Activated CD4-positive, alpha-beta T cell treated with anti-CD3 and anti-CD28 coated beads, Interleukin-10, Interleukin-2, amounts not matched to agents 100 ng/mL and 50 ng/mL, durations not matched to agents 16 hours and 8 hours (primary cell): Measurements from ENCODE around the gene FOXL2.
"Not testable (repeated sequence)": the region's sequence is repeated elsewhere in the genome, so short reads cannot be mapped to it uniquely, and the experiment has no call there.

Experiments used
- DNase-seq: peaks from one replicate; pipeline ENCODE4 v3.0.0-alpha.2; 2020

FOXL2 gene

GRCh38 chr3:138923531-138923994, 23.4 kb downstream of the FOXL2 start:
- DNase-seq: peak; percentile 87

DNA sequence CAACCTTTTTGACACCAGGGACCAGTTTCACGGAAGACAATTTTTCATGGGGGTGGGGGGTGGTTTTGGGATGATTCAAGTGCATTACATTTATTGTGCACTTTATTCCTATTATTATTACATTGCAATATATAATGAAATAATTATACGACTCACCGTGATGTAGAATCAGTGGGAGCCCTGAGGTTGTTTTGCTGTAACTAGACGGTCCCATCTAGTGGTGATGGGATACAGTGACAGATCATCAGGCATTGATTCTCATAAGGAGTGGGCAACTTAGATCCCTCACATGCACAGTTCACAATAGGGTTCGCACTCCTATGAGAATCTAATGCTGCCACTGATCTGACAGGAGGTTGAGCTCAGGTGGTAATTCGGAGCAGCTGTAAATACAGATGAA, 24.5 kb downstream of the FOXL2 start:
- DNase-seq: not testable (repeated sequence)

DNA sequence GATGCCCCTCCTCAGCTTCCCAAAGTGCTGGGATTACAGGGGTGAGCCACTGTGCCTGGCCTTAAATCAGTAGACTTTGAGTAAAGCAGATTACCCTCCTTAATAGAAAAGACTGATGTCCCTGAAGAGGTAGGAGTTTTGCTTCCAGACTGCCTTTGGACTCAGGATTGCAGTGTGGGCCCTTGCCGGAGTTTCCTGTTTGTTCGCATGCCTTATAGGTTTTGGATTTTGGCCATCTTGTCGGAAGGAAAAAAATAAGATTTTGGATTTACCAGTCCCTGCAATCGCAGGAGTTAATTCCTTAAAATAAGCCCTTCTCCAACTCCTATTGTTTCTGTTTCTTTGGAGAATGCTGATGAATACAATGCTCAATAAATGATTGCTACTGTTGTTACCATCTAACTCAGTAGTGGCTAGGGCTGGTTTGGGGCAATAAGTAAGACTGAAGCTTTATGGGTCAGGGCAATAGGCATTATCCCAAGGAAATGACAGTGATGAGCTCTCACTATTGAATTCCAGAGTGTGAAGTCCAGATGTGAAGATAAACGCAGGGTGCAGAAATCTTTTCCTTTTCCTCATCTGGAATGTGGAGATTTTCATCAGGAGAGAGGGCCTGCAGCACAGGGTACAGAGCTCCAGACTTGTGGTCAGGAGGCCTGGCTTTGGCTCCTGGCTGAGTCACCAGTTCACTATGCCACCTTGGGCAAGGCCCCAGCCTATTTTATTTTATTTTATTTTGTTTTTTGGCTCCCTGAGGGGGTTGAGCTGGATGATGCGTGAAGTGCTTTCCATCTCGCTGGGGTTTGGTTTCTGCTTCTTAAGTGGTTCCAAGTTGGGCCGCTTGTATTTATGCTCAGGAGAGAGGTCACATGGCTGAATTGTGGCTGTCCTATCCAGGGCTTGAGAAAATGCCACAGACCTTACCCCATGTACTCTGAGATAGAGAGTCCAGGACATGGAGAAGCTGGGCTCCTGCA, 25.3 kb downstream of the FOXL2 start:
- no peak for DNase-seq

GRCh38 chr3:138919325-138919724, 27.6 kb downstream of the FOXL2 start:
- no peak for DNase-seq

- no peak for DNase-seq
Measured at GRCh38 chr3:138916824-138917223, 30.1 kb downstream of the FOXL2 start.

GRCh38 chr3:138915503-138916498, 31.1 kb downstream of the FOXL2 start:
- peak; percentile 87 for DNase-seq

DNA sequence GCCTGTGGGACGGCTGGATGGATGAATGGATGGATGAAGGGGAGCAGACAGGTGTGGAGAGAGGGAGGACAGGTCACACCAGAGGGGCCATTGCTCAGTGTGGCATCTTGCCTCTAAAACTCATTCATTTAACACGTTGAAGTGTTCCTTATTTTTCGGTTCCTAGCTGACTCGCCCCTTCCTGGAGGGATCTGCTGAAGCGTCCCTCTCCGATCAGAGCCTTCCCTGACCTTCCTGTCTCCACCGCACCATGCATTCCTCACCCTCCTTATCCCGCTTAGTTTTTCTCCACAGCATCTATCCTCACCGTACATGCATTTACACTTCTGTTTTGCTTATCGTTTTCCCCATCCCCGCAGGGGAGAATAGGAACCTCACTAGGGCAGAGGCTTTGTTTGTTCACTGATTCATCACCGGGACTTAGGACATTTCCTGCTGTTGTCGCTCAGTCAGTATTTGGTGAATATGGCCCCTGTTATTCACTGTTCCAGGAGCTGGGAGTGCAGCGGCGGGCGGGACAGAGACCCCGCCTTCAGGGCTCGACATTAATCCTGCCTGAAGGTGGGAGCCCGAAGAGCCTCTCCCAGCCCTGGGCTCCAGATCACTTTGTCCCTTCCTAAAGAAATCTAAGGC, 32.0 kb downstream of the FOXL2 start:
- DNase-seq: no peak

GRCh38 chr3:138913766-138914165, 33.2 kb downstream of the FOXL2 start:
- DNase-seq: no peak

DNA sequence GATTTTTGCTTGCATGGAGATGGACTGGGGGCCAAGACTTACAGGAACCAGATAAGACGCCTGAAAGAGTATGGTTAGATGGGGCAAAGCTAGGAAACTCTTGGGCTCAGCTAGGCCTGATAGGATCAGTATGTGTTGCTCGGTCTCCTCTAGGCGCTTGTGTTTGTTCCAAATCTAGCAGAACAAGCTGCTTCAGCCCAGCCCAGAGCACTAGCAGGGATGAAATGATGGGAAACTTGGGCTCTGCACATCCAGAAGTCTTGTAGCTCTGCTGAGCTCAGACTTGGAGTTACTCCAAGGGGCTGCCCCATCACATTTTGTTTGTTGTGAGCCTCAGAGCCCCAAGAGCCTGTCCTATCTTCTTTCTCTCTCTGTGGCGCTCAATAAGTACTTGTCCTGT, 34.7 kb downstream of the FOXL2 start:
- no peak for DNase-seq

DNA sequence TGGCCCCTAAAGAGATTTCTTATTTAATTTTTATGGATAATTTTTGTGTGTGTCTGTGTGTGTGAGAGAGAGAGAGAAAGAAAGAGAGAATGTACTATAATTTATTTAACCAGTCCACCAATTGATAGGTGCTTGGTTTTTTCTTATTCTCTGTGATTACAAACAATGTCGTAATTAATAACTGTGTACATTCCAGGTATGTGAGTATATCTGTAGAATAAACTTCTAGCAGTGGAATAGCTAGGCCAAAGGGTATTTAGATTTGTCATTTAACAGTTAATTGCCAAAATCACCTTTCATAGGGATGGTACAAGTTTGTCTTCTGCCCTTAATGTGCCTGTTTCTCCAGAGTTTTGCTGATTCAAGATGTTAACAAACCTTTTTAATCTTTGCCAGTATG, 35.3 kb downstream of the FOXL2 start:
- no peak for DNase-seq

DNA sequence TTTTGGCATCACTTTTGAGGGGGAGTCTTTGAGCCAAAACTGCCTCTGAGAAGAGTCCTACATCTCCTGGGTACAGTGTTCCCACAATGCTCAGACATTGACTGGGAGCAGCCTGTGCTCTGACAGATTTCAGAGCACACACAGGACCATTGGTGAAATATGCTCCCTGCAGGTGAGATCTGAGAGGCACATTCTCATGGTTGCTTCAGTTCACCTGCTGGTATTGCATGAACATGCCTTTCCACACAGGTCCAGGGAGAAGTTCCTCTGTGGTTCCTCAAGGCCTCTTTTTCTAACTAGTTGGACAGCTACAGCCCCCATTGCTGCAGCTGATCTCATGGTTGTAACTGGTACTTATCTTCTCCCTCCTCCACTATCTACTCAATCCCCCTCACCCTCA, 37.0 kb downstream of the FOXL2 start:
- DNase-seq: no peak

DNA sequence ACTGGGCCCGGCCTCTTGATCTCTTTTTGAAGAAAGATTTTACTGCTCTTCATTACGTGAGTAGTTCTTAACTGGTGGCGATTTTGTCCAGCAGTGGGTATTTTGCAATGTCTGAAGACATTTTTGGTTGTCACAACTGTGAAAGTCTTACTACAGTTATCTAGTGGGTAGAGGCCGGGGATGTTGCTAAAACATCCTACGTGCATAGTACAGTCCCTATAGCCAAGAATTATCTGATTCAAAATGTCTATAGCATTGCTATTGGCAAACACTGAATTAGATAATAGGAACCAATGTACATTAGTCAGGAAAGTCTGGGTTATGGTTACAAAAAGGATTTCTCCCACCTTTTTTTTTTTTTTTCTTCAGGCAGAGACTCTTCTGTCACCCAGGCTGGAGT, 38.1 kb downstream of the FOXL2 start:
- no peak for DNase-seq

GRCh38 chr3:138907539-138907938, 39.4 kb downstream of the FOXL2 start:
- no peak for DNase-seq

DNA sequence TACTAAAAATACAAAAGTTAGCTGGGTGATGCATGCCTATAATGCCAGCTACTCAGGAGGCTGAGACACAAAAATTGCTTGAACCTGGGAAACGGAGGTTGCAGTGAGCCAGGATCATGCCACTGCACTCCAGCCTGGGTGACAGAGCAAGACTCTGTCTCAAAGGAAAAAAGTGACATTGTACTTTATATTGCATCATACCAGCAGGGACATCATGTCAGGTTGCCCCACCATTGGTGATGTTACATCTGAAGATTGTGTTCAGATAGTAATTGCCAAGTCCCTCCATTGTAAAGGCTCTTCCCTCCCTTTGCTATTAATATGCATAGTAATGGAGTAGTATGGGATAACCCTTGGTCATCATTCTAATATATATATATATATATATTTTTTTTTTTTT, 44.8 kb downstream of the FOXL2 start:
- no peak for DNase-seq

- no peak for DNase-seq
Measured at GRCh38 chr3:138901567-138901966, 45.4 kb downstream of the FOXL2 start.

DNA sequence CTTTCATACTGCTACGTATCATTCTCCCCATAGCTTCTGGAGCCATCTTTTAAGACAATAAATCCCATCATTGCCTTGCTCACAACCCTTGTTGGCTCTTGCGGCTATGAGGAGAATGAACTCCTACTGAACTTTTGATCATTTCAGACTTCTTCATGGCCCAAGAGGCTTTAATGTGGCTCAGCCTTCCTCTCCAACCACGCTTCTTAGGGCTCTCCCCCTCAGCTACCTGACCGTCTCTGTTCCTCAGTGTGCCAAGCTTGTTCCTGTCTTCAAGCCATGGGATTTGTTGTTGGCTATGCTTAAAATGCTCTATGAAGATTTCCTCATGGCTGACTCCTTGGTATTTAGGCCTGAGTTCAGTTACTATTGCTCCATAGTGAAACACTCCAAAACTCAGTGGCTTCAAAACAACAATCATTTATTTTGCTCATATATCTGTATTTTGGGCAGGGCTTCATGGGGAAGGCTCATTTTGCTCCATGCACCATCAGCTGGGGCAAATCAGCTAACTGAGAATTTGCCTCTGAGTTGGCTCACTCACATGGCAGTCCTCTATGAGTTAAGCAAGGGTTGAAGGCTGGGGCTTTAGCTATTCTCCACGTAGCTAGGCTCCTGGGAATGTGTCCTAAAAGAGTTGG, 47.5 kb downstream of the FOXL2 start:
- DNase-seq: no peak

- DNase-seq: no peak
Measured at GRCh38 chr3:138898708-138899107, 48.2 kb downstream of the FOXL2 start.

GRCh38 chr3:138898301-138898700, 48.6 kb downstream of the FOXL2 start:
- DNase-seq: no peak
